Thymus (tissue), 11 donors: ENCODE results near the gene ABCC8. TPM values are rescaled to one million over a fixed set of nuclear protein-coding genes. Genes with fewer than 3 reads are reported as not detected.
"Not testable (repeated sequence)": the region's sequence is repeated elsewhere in the genome, so short reads cannot be mapped to it uniquely, and the experiment has no call there.

Source experiments
- DNase-seq, 9 donors: peaks; one replicate each; pipeline ENCODE4 v3.0.0-alpha.2; 2013; ENCODE audit warnings: low spot score in 9 of 9, low read depth in 6 of 9, missing footprints in 1 of 9
- H3K27ac ChIP-seq, 2 donors: one replicate each; pipeline ENCODE4 v1.5.1; 2013; ENCODE audit warnings: control low read depth in 1 of 2, low read depth in 1 of 2, low read length in 1 of 2, mild to moderate bottlenecking in 1 of 2, moderate library complexity in 1 of 2
- H3K27me3 ChIP-seq, 2 donors: one replicate each; pipeline ENCODE4 v1.5.1; 2013; ENCODE audit warnings: low read length in 1 of 2; ENCODE audit not compliant: control insufficient read depth in 2 of 2, insufficient read depth in 1 of 2
- H3K36me3 ChIP-seq, 2 donors: one replicate each; pipeline ENCODE4 v1.5.1; 2013; ENCODE audit warnings: low read length in 1 of 2, mild to moderate bottlenecking in 1 of 2, moderate library complexity in 1 of 2; ENCODE audit not compliant: control insufficient read depth in 2 of 2, insufficient read depth in 2 of 2
- H3K4me1 ChIP-seq, 2 donors: one replicate each; pipeline ENCODE4 v1.5.1; 2013; ENCODE audit warnings: low read length in 2 of 2; ENCODE audit not compliant: control insufficient read depth in 2 of 2, insufficient read depth in 2 of 2
- H3K4me3 ChIP-seq, 2 donors: one replicate each; pipeline ENCODE4 v1.5.1; 2013; ENCODE audit warnings: low read length in 2 of 2, control low read depth in 1 of 2, mild to moderate bottlenecking in 1 of 2
- H3K9me3 ChIP-seq, 2 donors: one replicate each; pipeline ENCODE4 v1.5.1; 2013; ENCODE audit warnings: low read length in 1 of 2, mild to moderate bottlenecking in 1 of 2; ENCODE audit not compliant: control insufficient read depth in 2 of 2, insufficient read depth in 1 of 2
- WGBS: extraction: QIAGEN DNeasy Blood & Tissue Kit; methylation state at CpG from one replicate; pipeline ENCODE4 v1.1.7; 2013; 5-methylcytosine and 5-hydroxymethylcytosine counted together
- polyA plus RNA-seq: library from polyadenylated mRNA; stranded (reverse); fragments of 200-250 nt; gene quantifications from one replicate; pipeline ENCODE4 v1.2.3, GENCODE V29; 2013
- total RNA-seq: library from RNA; stranded (reverse); fragments of 120-200 nt; gene quantifications from one replicate; pipeline ENCODE4 v1.2.4, GENCODE V29; 2013
- donor health status: healthy.

Gene ABCC8
- total and polyA plus RNA-seq, 2 donors: 0.42 to 0.62 TPM

DNA sequence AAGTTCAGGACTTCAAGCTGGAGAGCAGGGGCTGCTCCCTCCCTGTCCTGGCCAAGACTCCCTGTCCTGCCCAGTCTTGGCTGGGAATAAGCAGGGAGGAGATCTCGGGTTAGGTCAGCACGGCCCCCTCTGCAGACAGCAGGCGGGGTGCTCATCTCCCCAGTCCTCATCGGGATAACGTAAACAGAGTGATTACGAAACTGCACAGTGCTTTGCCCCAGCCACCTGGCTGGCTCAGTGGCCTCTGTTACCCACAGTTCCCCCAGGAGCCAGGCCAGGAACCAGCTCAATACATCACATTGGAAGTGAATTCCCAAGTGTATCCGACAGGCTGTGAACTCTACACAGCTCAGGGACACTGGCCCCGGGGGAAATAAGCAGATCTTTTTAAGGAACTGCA, 45.5 kb downstream of the ABCC8 start:
- no peak for DNase-seq
- H3K27ac ChIP-seq: no peak overlapping the region
- no peaks in the 10 kb centered on the region for H3K9me3 ChIP-seq
- no peak overlapping the region for H3K4me3 ChIP-seq
- peaks cover 2 to 24% of the 10 kb centered on the region in 2 donors for H3K4me1 ChIP-seq
- H3K27me3 ChIP-seq: no peaks in the 10 kb centered on the region
- 92% methylated on average over 8 of the region's 8 CpGs for WGBS
- H3K36me3 ChIP-seq: no peaks in the 10 kb centered on the region

GRCh38 chr11:17430616-17431015, 46.0 kb downstream of the ABCC8 start:
- H3K4me1 ChIP-seq: peaks cover 2 to 24% of the 10 kb centered on the region in 2 donors
- H3K27ac ChIP-seq: no peak overlapping the region
- H3K9me3 ChIP-seq: no peaks in the 10 kb centered on the region
- H3K27me3 ChIP-seq: no peaks in the 10 kb centered on the region
- no peaks in the 10 kb centered on the region for H3K36me3 ChIP-seq
- WGBS: 94% methylated on average over 13 of the region's 13 CpGs
- no peak overlapping the region for H3K4me3 ChIP-seq
- no peak for DNase-seq

DNA sequence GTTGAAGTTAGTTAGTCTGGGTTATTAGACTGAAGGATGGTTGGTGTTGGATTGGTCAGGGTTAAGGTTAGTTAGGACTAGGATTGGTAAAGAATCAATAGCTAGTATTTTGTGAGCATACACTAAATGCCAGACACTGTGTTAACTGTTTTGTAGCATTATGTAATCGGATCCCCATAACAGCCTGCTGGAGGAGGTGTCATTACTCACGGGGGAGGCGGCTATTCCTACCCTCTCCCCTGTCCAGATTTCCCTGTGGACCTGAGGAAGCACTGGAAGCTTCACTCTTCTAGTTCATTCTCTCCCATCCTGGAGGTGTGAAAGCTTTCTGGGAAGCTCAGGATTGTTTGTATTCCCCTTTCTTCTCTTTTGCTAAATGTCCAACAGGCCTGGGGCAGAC, 47.7 kb downstream of the ABCC8 start:
- Histone ChIP-seq H3K4me1 (peaks cover 2 to 35% of the 10 kb centered on the region in 2 donors), H3K36me3 (no peaks in the 10 kb centered on the region), H3K27me3 (no peaks in the 10 kb centered on the region), H3K9me3 (no peaks in the 10 kb centered on the region), H3K27ac (no peak overlapping the region), H3K4me3 (no peak overlapping the region)
- WGBS: 95% methylated on average over 3 of the region's 3 CpGs
- no peak for DNase-seq

DNA sequence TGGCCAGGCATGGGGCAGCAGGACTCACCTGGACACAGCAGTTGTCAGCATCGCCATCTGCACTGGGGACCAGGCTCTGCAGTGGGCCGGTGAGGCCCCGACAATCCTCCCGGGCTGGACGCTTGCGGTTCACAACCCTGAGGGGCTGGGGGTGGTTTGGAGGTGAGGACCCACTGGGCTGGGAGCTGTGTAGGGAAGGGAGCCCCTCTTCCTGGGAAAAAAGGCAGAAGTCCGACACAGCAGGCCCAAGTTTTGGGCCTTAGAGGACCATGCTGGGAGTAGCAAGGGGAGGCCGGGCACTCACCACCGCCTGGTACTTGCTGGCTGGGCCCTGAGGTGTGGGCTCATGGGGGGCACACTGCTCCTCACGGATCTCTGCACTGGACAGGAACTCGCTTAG, 48.4 kb downstream of the ABCC8 start:
- Histone ChIP-seq H3K9me3 (no peaks in the 10 kb centered on the region), H3K4me1 (peaks cover 2 to 40% of the 10 kb centered on the region in 2 donors), H3K36me3 (no peaks in the 10 kb centered on the region), H3K27ac (no peak overlapping the region), H3K27me3 (no peaks in the 10 kb centered on the region), H3K4me3 (no peak overlapping the region)
- DNase-seq: no peak
- WGBS: 97% methylated on average over 11 of the region's 11 CpGs

DNA sequence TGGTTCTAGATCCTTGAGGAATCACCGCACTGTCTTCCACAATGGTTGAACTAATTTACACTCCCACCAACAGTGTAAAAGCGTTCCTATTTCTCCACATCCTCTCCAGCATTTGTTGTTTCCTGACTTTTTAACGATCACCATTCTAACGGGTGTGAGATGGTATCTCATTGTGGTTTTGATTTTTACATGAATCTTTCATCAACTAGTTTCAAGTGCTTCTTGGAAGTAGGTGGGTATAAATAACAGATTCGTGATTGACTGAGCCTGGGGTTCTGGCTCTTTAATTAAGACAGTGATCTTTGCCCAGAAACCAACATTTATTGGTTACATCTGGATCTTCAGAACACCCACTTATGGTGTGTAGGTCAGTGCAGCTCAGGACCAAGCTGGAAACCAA, 50.4 kb downstream of the ABCC8 start:
- H3K27ac ChIP-seq, H3K36me3 ChIP-seq, H3K4me3 ChIP-seq, DNase-seq, H3K27me3 ChIP-seq, H3K9me3 ChIP-seq: not testable (repeated sequence)
- peaks cover 2 to 46% of the 10 kb centered on the region in 2 donors for H3K4me1 ChIP-seq
- 5% methylated on average over 5 of the region's 5 CpGs for WGBS

- Histone ChIP-seq H3K36me3 (no peaks in the 10 kb centered on the region), H3K4me1 (peaks cover 2 to 35% of the 10 kb centered on the region in 2 donors), H3K27me3 (peaks cover 0 to 4% of the 10 kb centered on the region in 2 donors), H3K9me3 (no peaks in the 10 kb centered on the region), H3K27ac (no peak overlapping the region), H3K4me3 (no peak overlapping the region)
- WGBS: 89% methylated on average over 11 of the region's 11 CpGs
- DNase-seq: no peak
Observed at GRCh38 chr11:17423533-17424310, 52.9 kb downstream of the ABCC8 start.

- H3K4me3 ChIP-seq: no peak overlapping the region
- H3K27ac ChIP-seq: no peak overlapping the region
- 90% methylated on average over 4 of the region's 4 CpGs for WGBS
- peaks cover 0 to 4% of the 10 kb centered on the region in 2 donors for H3K27me3 ChIP-seq
- no peak for DNase-seq
- peaks cover 2 to 24% of the 10 kb centered on the region in 2 donors for H3K4me1 ChIP-seq
- no peaks in the 10 kb centered on the region for H3K9me3 ChIP-seq
- no peaks in the 10 kb centered on the region for H3K36me3 ChIP-seq
Observed at GRCh38 chr11:17421781-17422180, 54.9 kb downstream of the ABCC8 start.

DNA sequence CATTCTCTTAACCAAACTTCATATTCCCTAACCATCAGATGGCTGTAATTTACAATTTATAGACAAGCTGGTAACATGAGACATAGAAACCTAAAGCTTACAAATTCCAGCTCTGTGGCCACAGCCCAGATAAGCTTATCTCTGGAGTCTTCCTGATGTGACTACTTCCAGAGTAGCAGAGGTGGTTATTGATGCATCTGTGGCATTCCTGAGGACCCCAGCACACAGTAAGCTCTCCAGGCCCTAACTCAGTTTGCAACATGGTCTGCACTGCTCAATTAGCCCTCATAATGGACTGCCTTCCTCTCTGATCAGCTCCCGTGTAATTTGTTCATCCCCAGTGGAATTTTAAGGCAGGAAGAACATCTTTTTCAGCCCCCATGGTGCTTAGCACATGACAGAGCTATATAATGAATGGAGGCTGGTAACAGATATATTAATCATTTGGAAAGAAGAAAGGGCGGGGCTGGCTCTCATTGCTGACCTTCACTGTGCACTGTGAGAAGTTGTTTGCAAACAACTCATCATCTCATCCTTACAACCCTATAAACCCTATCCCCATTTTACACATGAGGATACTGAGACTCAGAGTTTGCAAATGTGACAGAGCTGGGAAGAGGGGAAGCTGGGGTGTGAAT, 58.1 kb downstream of the ABCC8 start:
- Histone ChIP-seq H3K4me3 (no peak overlapping the region), H3K27ac (no peak overlapping the region), H3K4me1 (peaks cover 9 to 34% of the 10 kb centered on the region in 2 donors), H3K36me3 (no peaks in the 10 kb centered on the region), H3K27me3 (peaks cover 0 to 11% of the 10 kb centered on the region in 2 donors), H3K9me3 (no peaks in the 10 kb centered on the region)
- DNase-seq: no peak
- 81% methylated on average over 2 of the region's 2 CpGs for WGBS

DNA sequence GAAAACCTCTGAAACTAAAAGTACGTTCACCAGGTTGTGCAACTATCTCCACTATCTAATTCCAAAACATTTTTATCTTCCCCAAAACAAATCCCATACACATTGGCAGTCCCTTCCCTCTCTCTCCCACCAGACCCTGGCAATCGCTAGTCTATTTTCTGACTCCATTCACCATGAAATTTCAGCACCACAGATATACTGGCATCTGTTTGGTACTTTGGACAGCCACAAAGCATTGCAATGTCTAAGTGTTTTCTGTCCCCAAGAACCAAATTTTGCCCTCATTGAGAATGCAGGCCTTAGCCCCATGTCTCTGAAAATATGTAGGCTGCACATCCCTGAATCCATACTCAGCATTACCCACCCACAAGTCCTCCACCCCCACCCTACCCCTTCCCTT, 60.2 kb downstream of the ABCC8 start:
- Histone ChIP-seq H3K9me3 (no peaks in the 10 kb centered on the region), H3K4me1 (peaks cover 9 to 25% of the 10 kb centered on the region in 2 donors), H3K27me3 (peaks cover 0 to 11% of the 10 kb centered on the region in 2 donors), H3K4me3 (no peak overlapping the region), H3K36me3 (no peaks in the 10 kb centered on the region), H3K27ac (no peak overlapping the region)
- 72% methylated on average over 2 of the region's 2 CpGs for WGBS
- DNase-seq: no peak
